AG10803 (cell line): ENCODE results near the gene C12orf60.
A peak's percentile ranks its signal among the peaks of the same experiment; 100 is the strongest.

Source experiments
- DNase-seq: peaks from one replicate; pipeline ENCODE4 v3.0.0; 2010; ENCODE audit warnings: low read depth
- H3K4me3 ChIP-seq: 2 replicates; pipeline ENCODE4 v1.5.1; 2011; ENCODE audit warnings: mild to moderate bottlenecking, low read length, control low read depth
- CTCF ChIP-seq: conservative IDR thresholded peaks from 2 replicates; pipeline ENCODE4 v1.5.1; 2011; ENCODE audit warnings: mild to moderate bottlenecking, low read length, control low read depth, inconsistent platforms

C12orf60 gene

GRCh38 chr12:14773685-14774073, 29.8 kb upstream of the C12orf60 start:
- TF ChIP-seq CTCF = no peak
- peak overlapping the region; percentile 94 for H3K4me3 ChIP-seq
- no peak for DNase-seq

DNA sequence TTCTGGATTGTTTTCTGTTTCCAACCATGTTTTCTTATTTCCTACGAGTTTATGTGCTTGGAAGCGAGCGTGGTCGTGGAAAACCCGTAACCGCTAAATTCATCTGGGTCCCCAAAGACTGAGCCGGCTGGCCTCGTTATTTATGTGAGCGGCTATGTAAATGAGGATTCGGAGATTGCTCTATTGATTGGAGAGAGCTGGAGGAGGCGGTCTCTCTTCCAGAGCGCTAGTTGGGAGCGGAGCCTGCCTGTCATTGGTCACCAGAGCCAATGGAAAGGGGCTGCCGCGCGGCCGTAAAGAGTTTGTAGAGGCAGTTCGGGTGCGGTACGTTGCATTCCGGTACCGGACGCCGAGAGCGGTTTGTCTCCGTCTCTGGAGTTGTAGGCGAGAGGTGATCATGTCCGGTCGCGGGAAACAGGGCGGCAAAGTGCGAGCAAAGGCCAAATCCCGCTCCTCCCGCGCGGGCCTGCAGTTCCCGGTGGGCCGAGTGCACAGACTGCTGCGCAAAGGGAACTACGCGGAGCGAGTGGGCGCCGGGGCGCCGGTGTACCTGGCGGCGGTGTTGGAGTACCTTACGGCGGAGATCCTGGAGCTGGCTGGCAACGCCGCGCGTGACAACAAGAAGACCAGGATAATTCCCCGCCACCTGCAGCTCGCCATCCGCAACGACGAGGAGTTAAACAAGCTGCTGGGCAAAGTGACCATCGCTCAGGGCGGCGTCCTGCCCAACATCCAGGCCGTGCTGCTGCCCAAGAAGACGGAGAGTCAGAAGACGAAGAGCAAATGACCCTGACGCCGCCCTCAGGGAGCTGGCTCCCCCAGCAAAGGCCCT, 29.2 kb upstream of the C12orf60 start:
- peak overlapping the region; percentile 94 for H3K4me3 ChIP-seq
- TF ChIP-seq CTCF = 0 out of 2 replicates have a peak, but pooled peaks have one; percentile 5
- peak; percentile 95 for DNase-seq

GRCh38 chr12:14774906-14775635, 28.4 kb upstream of the C12orf60 start:
- peak; percentile 78 for DNase-seq
- peak overlapping the region; percentile 94 for H3K4me3 ChIP-seq

DNA sequence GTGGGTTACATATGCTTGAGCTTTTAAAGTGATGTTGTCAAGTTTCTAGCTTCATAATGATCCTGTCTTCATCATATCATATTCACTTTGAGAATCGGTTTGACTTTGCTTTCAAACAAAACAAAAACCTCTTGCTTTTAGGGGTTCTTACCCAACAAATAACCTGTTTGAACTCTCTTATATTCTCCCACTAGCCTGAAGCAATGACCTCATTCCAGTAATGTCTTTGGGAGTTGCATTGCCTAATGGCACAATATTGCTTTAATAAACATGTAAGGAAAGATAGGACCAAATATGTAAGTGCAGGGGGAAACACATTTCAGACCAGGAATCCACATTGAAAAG, 27.9 kb upstream of the C12orf60 start:
- peak; percentile 67 for DNase-seq
- TF ChIP-seq CTCF = no peak
- peak overlapping the region; percentile 94 for H3K4me3 ChIP-seq

More at GRCh38 chr12:14774906-14775635, 28.4 kb upstream of the C12orf60 start:
- TF ChIP-seq CTCF = no peak

GRCh38 chr12:14776236-14776961, 27.1 kb upstream of the C12orf60 start:
- TF ChIP-seq CTCF = peak; percentile 36
- H3K4me3 ChIP-seq = peak overlapping the region; percentile 94
- peak; percentile 9 for DNase-seq

- TF ChIP-seq CTCF = no peak
- no peak for DNase-seq
- no peak overlapping the region for H3K4me3 ChIP-seq
Observed at GRCh38 chr12:14777271-14777670, 26.2 kb upstream of the C12orf60 start.
